Epithelial cell of esophagus (primary cell): ENCODE data around the gene LARP4B.

Source experiments
- DNase-seq: peaks from one replicate; pipeline ENCODE4 v3.0.0; 2010; ENCODE audit warnings: low read depth
- H3K4me3 ChIP-seq: 2 replicates; pipeline ENCODE4 v1.5.1; 2011; ENCODE audit warnings: mild to moderate bottlenecking, low read length, control low read depth
- CTCF ChIP-seq: IDR thresholded peaks from 2 replicates; pipeline ENCODE4 v1.5.1; 2011; ENCODE audit warnings: low read depth, mild to moderate bottlenecking, low read length, control low read depth, inconsistent platforms; ENCODE audit not compliant: insufficient read depth; ENCODE audit errors: missing control alignments

The LARP4B gene

GRCh38 chr10:814536-815302 is 116.8 kb downstream of the LARP4B start:
- DNase-seq = no peak
- TF ChIP-seq CTCF = no peak
- no peak overlapping the region for H3K4me3 ChIP-seq

- no peak overlapping the region for H3K4me3 ChIP-seq
- no peak for TF ChIP-seq CTCF
- DNase-seq = peak; percentile 21
Measured at GRCh38 chr10:813286-813685, 118.2 kb downstream of the LARP4B start.

- H3K4me3 ChIP-seq = no peak overlapping the region
- no peak for DNase-seq
- TF ChIP-seq CTCF = no peak
Measured at GRCh38 chr10:812787-813186, 118.7 kb downstream of the LARP4B start.

- no peak for TF ChIP-seq CTCF
- DNase-seq = no peak
- H3K4me3 ChIP-seq = no peak overlapping the region
Measured at GRCh38 chr10:811379-812175, 119.9 kb downstream of the LARP4B start.

- TF ChIP-seq CTCF = peak; percentile 29
- DNase-seq = no peak
- H3K4me3 ChIP-seq = no peak overlapping the region
Measured at GRCh38 chr10:810351-810846, 121.1 kb downstream of the LARP4B start.

- H3K4me3 ChIP-seq = no peak overlapping the region
- DNase-seq = no peak
- no peak for TF ChIP-seq CTCF
Measured at GRCh38 chr10:809671-810350, 121.7 kb downstream of the LARP4B start.
